Heart left ventricle (tissue), 16 donors: Measurements from ENCODE around the gene SLC14A1. TPM values are rescaled to one million over a fixed set of nuclear protein-coding genes. Genes with fewer than 3 reads are reported as not detected.
A peak's percentile ranks its signal among the peaks of the same experiment; 100 is the strongest.

ENCODE experiments used
- ATAC-seq, 4 donors: fragments of 200-7000 bp; cut with Tn5 transposase; one replicate each; pipeline ENCODE4 v1.9.1; 2020 to 2022; ENCODE audit warnings: moderate library complexity in 4 of 4, mild to moderate bottlenecking in 3 of 4, moderate number of reproducible peaks in 1 of 4
- DNase-seq, 5 donors: peaks; one replicate each; pipeline ENCODE4 v3.0.0-alpha.2; 2020
- H3K27ac ChIP-seq, 12 donors: fragments of 200-600 bp; sonication (generic) in 4 of 12; one replicate each; pipeline versions ENCODE4 v1.5.0 to v1.8.0; 2016 to 2022; ENCODE audit warnings: mild to moderate bottlenecking in 2 of 12
- H3K27me3 ChIP-seq, 9 donors: fragments of 200-600 bp; sonication (generic) in 2 of 9; one replicate each; pipeline versions ENCODE4 v1.5.1 to v1.8.0; 2016 to 2022; ENCODE audit warnings: mild to moderate bottlenecking in 3 of 9
- H3K36me3 ChIP-seq, 9 donors: fragments of 200-600 bp; sonication (generic) in 2 of 9; one replicate each; pipeline versions ENCODE4 v1.5.0 to v1.8.0; 2018 to 2022; ENCODE audit warnings: mild to moderate bottlenecking in 2 of 9
- H3K4me1 ChIP-seq, 12 donors: fragments of 200-600 bp; sonication (generic) in 4 of 12; one replicate each; pipeline versions ENCODE4 v1.5.0 to v1.8.0; 2016 to 2022; ENCODE audit warnings: mild to moderate bottlenecking in 3 of 12
- H3K4me3 ChIP-seq, 12 donors: fragments of 200-600 bp; sonication (generic) in 4 of 12; one replicate each; pipeline versions ENCODE4 v1.5.0 to v1.8.0; 2017 to 2022; ENCODE audit warnings: mild to moderate bottlenecking in 9 of 12, moderate library complexity in 4 of 12
- H3K9me3 ChIP-seq, 12 donors: fragments of 200-600 bp; sonication (generic) in 4 of 12; one replicate each; pipeline versions ENCODE4 v1.5.0 to v1.8.0; 2016 to 2022; ENCODE audit warnings: mild to moderate bottlenecking in 1 of 12
- CTCF ChIP-seq, 12 donors: fragments of 200-600 bp; sonication (generic) in 4 of 12; IDR thresholded peaks; one replicate each; pipeline versions ENCODE4 v1.5.0 to v1.8.0; 2018 to 2022; ENCODE audit warnings: antibody characterized with exemption in 12 of 12, mild to moderate bottlenecking in 5 of 12
- POLR2A ChIP-seq, 2 donors: fragments of 450-650 bp; IDR thresholded peaks; one replicate each; pipeline ENCODE4 v1.6.1; 2017; ENCODE audit warnings: antibody characterized with exemption in 2 of 2, mild to moderate bottlenecking in 2 of 2, moderate library complexity in 2 of 2
- WGBS, 4 donors: extraction: QIAGEN DNeasy Blood & Tissue Kit in 2 of 4; methylation state at CpG; one replicate each; pipeline versions ENCODE4 v1.1.5 to v1.1.7; 2013 to 2018; 5-methylcytosine and 5-hydroxymethylcytosine counted together
- intact Hi-C, 10 donors: fragments of 100-400 bp; cut with DNase I; formaldehyde crosslinking; loops; one replicate each; pipeline versions ENCODE4 v1.11.1 to v1.14.2; 2022
- polyA plus RNA-seq, 2 donors: library from polyadenylated mRNA; stranded (reverse); fragments of 200-250 nt; gene quantifications; one replicate each; pipeline ENCODE4 v1.2.3, GENCODE V29; 2013
- total RNA-seq, 9 donors: library from RNA; depleted of rRNA in 2 of 9; stranded (reverse); fragments of >200 nt in 2 of 9; fragmentation: NEBNext Ultra II Directional in 3 of 9; extraction: Animal tissue kit (Norgen Biotek cat#: 25700) in 3 of 9; gene quantifications; one replicate each; pipeline versions ENCODE4 v1.1.0 to v1.2.4, GENCODE V29; 2016 to 2023
- donor health status: ischemic (EF 13 %, LVEDD 7.1; RV severe dilation, severe dysfunction).
- donor health status: healthy with polysubstance abuse.
- donor health status: DM: no; HTN: yes; CAD: no.
- donor health status: DM: no; HTN: no; CAD: no.
- donor health status: ischemic (EF 25% LVEDD 6.9; RV normal size, moderate dysfunction).
- donor health status: ischemic (EF 25% LVEDD 5.7; RV mildly dilated, moderate dysfunction).
- donor health status: healthy.
- donor health status: DM: yes; HTN: yes; CAD: no.
- donor health status: ischemic (EF 35%, LVEDD 5.7; RV mildly dilated, moderate dysfunction).
- donor health status: nonischemic (EF 11% LVEDD 7.7; RV severe dilation, severe dysfunction).
- donor health status: DM: yes; HTN: yes; CAD: no.
- donor health status: PGD.
- donor health status: ischemic (EF 29% LVEDD 5.4; RV normal size, mild dysfunction).
- donor health status: nonischemic (EF 23%, LVEDD 6.1; RV moderate dilation, normal function).

The SLC14A1 gene
- total and polyA plus RNA-seq, 11 donors, result 7.1 to 50.1 (median 17.1) TPM

DNA sequence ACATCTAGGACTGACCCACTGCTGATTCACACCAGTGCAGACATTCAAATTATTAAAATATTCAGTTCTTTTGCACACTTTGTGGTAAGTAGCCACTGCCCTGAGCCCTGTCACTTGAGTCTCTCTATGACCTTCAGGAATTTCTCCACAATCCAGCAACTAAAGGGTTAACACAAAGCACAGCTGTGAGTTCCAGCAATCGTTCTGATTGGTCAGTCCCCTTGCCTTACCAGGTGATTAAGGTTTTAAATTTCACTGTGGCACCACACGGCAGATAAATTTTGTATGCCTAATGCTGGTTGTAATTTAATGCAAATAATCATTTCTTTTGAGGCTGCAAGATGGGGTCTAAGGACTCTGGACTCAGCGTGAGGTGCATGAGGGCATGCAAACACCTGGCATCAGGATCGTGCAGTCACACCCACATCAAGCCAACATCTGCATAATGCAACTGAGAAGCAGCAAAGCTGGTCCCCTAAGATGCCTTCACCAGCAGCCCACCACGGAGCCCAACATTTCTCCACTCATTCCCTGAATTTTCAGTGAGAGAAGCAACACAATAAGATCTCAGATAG is 36.6 kb downstream of the SLC14A1 start:
- 35 to 45% (median 40%) methylated on average over 5 of the region's 5 CpGs for WGBS, 4 donors
- intact Hi-C loops, result no loop called here
- Histone ChIP-seq H3K36me3 (no peaks in the 10 kb centered on the region), H3K27me3 (no peaks in the 10 kb centered on the region), H3K4me1 (peaks cover 0 to 36% (median 17%) of the 10 kb centered on the region in 12 donors), H3K4me3 (no peak overlapping the region), H3K9me3 (no peaks in the 10 kb centered on the region), H3K27ac (no peak overlapping the region)
- TF ChIP-seq CTCF (IDR thresholded peaks at IDR 0.05) (no peak), POLR2A (IDR thresholded peaks at IDR 0.05) (no peak)
- DNase-seq, result no peak
- no peak for ATAC-seq

DNA sequence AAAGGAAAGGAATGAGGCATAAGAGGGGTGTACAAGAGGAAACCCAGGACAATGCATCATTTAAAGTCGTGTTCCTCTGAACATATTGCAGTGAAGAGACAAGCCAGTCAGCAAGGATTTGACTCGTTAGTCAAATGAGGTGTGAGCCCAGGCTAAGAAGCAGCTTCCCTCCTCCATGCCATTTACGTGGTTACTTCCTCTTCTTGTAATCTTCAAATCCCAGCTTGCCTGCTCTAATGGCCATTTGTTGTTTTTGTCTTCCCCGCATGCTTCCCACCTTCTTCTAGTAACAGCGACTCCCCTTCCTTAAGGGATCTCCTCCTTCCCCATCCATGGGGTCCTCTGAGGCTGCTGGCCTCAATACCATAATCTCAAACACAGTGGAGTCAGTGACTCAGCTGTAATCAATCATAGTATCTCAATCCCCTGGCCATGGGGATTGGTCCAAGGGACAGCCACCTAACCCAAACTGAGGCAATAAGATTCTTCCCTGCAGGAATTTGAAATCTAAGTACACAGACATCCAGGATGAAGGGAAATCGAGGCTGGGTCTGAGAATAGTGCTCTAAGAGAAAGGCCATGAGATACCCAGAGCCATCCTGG is 37.6 kb downstream of the SLC14A1 start:
- Histone ChIP-seq H3K27ac (no peak overlapping the region), H3K4me1 (peaks cover 0 to 25% (median 9%) of the 10 kb centered on the region in 12 donors), H3K9me3 (no peaks in the 10 kb centered on the region), H3K36me3 (no peaks in the 10 kb centered on the region), H3K27me3 (no peaks in the 10 kb centered on the region), H3K4me3 (no peak overlapping the region)
- 48 to 63% (median 57%) methylated on average over 6 of the region's 6 CpGs for WGBS, 4 donors
- intact Hi-C loops, result no loop called here
- ATAC-seq (no peak), DNase-seq (no peak)
- no peak for TF ChIP-seq CTCF (IDR thresholded peaks at IDR 0.05)
- no peak for TF ChIP-seq POLR2A (IDR thresholded peaks at IDR 0.05)

DNA sequence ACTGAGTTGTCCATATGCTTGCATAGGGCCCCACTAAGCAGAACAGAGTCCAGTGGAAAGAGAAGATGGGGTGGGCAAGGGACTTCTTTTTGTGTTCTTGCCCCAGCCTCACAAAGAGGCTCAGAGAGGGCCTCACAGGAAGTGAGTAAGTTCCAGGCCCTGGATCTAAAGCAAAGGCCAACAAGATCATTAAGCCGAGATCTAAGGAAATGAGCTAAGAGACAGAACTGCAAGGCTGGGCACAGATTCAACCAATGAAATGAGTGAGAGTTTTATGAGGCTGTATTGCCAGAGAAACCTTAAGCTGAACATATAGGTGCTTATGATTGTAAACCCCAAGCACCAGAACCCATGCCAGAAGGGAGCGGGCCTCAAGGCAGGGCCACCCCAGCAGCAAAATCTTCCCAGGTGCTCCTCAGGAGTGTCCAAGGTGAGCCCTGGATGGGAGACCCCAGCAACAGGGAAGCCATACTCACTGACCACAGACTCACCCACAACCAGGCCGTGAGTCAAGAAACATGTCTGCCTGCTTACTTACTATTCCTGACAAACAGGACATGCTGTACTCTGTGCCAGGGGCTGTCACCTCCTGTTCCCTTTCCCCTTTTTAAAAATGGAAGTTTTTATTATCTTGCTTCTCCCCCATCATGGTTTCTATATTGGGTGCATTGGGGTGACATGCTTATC is 40.2 kb downstream of the SLC14A1 start:
- Histone ChIP-seq H3K36me3 (no peaks in the 10 kb centered on the region), H3K27ac (peak overlapping the region in 6 of 12 donors; percentile 20 to 66 (median 43)), H3K4me3 (no peak overlapping the region), H3K4me1 (peaks cover 0 to 22% (median 8%) of the 10 kb centered on the region in 12 donors), H3K9me3 (no peaks in the 10 kb centered on the region), H3K27me3 (no peaks in the 10 kb centered on the region)
- 57 to 76% (median 70%) methylated on average over 3 of the region's 3 CpGs for WGBS, 4 donors
- DNase-seq (no peak), ATAC-seq (peak in 2 of 4 donors; percentile 53 to 79)
- intact Hi-C loops, result no loop called here
- TF ChIP-seq POLR2A (IDR thresholded peaks at IDR 0.05), result no peak
- no peak for TF ChIP-seq CTCF (IDR thresholded peaks at IDR 0.05)

DNA sequence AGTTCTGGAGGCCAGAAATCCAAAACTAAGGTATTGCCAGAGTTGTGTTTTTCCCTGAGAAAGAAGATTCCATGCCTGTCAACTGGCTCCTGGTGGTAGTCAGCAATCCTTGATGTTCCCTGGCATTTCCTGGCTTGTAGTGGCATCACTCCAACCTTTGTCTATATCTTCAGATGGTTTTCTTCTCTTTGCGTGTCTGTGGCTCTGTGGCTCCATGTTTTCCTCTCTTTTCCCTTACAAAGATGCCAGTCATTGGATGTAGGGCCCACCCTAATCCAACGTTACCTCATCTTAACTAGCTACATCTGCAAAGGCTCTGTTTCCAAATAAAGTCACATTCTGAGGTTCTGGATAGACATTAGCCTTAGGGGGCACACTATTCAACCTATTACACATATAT is 41.8 kb downstream of the SLC14A1 start:
- DNase-seq, result no peak
- no peak overlapping the region for H3K27ac ChIP-seq
- H3K4me1 ChIP-seq, result peaks cover 0 to 22% (median 8%) of the 10 kb centered on the region in 12 donors
- intact Hi-C loops, result no loop called here
- 28 to 75% (median 66%) methylated on average over 2 of the region's 2 CpGs for WGBS, 4 donors
- no peaks in the 10 kb centered on the region for H3K36me3 ChIP-seq
- H3K27me3 ChIP-seq, result no peaks in the 10 kb centered on the region
- TF ChIP-seq POLR2A (IDR thresholded peaks at IDR 0.05), result no peak
- TF ChIP-seq CTCF (IDR thresholded peaks at IDR 0.05), result no peak
- no peak for ATAC-seq
- no peak overlapping the region for H3K4me3 ChIP-seq
- no peaks in the 10 kb centered on the region for H3K9me3 ChIP-seq
